Neuronal stem cell (in vitro differentiated cells): Measurements from ENCODE around the gene VWC2L.

ENCODE experiments used
- DNase-seq: peaks from one replicate; pipeline ENCODE4 v3.0.0-alpha.2; 2013; ENCODE audit warnings: low spot score
- H2AFZ ChIP-seq: one replicate; pipeline ENCODE4 v1.6.1; 2013; ENCODE audit warnings: mild to moderate bottlenecking, low read length, inconsistent platforms
- H2AK5ac ChIP-seq: 2 replicates; pipeline ENCODE4 v1.6.1; 2013; ENCODE audit warnings: low read depth, mild to moderate bottlenecking, inconsistent platforms, low read length, moderate library complexity, mixed read lengths
- H2BK120ac ChIP-seq: 2 replicates; pipeline ENCODE4 v1.6.1; 2013; ENCODE audit warnings: low read depth, mild to moderate bottlenecking, inconsistent platforms, low read length, moderate library complexity, mixed read lengths
- H2BK12ac ChIP-seq: one replicate; pipeline ENCODE4 v1.6.1; 2013; ENCODE audit warnings: low read length, inconsistent platforms
- H2BK15ac ChIP-seq: 2 replicates; pipeline ENCODE4 v1.6.1; 2013; ENCODE audit warnings: mild to moderate bottlenecking, low read length, inconsistent platforms, mixed read lengths
- H2BK5ac ChIP-seq: one replicate; pipeline ENCODE4 v1.6.1; 2013; ENCODE audit warnings: inconsistent platforms, mild to moderate bottlenecking, low read length, moderate library complexity
- H3K14ac ChIP-seq: one replicate; pipeline ENCODE4 v1.6.1; 2013; ENCODE audit warnings: low read length, inconsistent platforms
- H3K18ac ChIP-seq: 2 replicates; pipeline ENCODE4 v1.6.1; 2013; ENCODE audit warnings: low read length, inconsistent platforms
- H3K23ac ChIP-seq: 2 replicates; pipeline ENCODE4 v1.6.1; 2013; ENCODE audit warnings: low read depth, mild to moderate bottlenecking, mixed read lengths, low read length, inconsistent platforms; ENCODE audit not compliant: poor library complexity
- H3K27ac ChIP-seq: replicated peaks from 3 replicates; pipeline ENCODE4 v1.5.1; 2013; ENCODE audit warnings: low read length, inconsistent platforms
- H3K27me3 ChIP-seq, 3 experiments: 2 replicates each; pipeline ENCODE4 v1.6.1; 2013; ENCODE audit warnings: low read length in 3 of 3, mild to moderate bottlenecking in 2 of 3, inconsistent platforms in 1 of 3, low read depth in 1 of 3, mixed read lengths in 1 of 3, moderate library complexity in 1 of 3; ENCODE audit not compliant: control insufficient read depth in 3 of 3, insufficient read depth in 3 of 3
- H3K36me3 ChIP-seq, 2 donors: replicated peaks in 1 of 2; 2 replicates each; pipeline ENCODE4 v1.6.1; 2013; ENCODE audit warnings: low read length in 2 of 2; ENCODE audit not compliant: control insufficient read depth in 2 of 2, insufficient read depth in 2 of 2
- H3K4ac ChIP-seq: 2 replicates; pipeline ENCODE4 v1.6.1; 2013; ENCODE audit warnings: inconsistent platforms, mild to moderate bottlenecking, low read length, moderate library complexity
- H3K4me1 ChIP-seq, 2 donors: 1 replicate in 1 of 2; 2 replicates in 1 of 2; pipeline ENCODE4 v1.6.1; 2013; ENCODE audit warnings: low read length in 2 of 2, low read depth in 1 of 2; ENCODE audit not compliant: control insufficient read depth in 2 of 2, insufficient read depth in 1 of 2
- H3K4me2 ChIP-seq: one replicate; pipeline ENCODE4 v1.6.1; 2013; ENCODE audit warnings: mild to moderate bottlenecking, low read length, inconsistent platforms; ENCODE audit not compliant: insufficient read depth, poor library complexity, severe bottlenecking
- H3K4me3 ChIP-seq, 2 donors: 2 replicates each; pipeline ENCODE4 v1.5.1; 2013; ENCODE audit warnings: low read length in 2 of 2, mild to moderate bottlenecking in 2 of 2, inconsistent platforms in 1 of 2, moderate library complexity in 1 of 2
- H3K79me1 ChIP-seq: one replicate; pipeline ENCODE4 v1.6.1; 2013; ENCODE audit warnings: low read depth, mild to moderate bottlenecking, inconsistent platforms, low read length, moderate library complexity
- H3K9ac ChIP-seq: one replicate; pipeline ENCODE4 v1.6.1; 2013; ENCODE audit warnings: mild to moderate bottlenecking, low read depth, low read length, inconsistent platforms; ENCODE audit not compliant: poor library complexity
- H3K9me3 ChIP-seq, 2 donors: replicated peaks in 1 of 2; 2 replicates each; pipeline versions ENCODE3 to v1.6.1; 2013; ENCODE audit warnings: low read length in 2 of 2, mild to moderate bottlenecking in 2 of 2, inconsistent platforms in 1 of 2, low read depth in 1 of 2, mixed read lengths in 1 of 2, moderate library complexity in 1 of 2; ENCODE audit not compliant: control insufficient read depth in 2 of 2, insufficient read depth in 1 of 2
- H4K8ac ChIP-seq: one replicate; pipeline ENCODE4 v1.6.1; 2013; ENCODE audit warnings: low read depth, mild to moderate bottlenecking, inconsistent platforms, low read length, moderate library complexity
- H4K91ac ChIP-seq: one replicate; pipeline ENCODE4 v1.6.1; 2013; ENCODE audit warnings: low read length, low read depth, mild to moderate bottlenecking, inconsistent platforms; ENCODE audit not compliant: poor library complexity
- WGBS, 2 donors: extraction: QIAGEN DNeasy Blood & Tissue Kit; methylation state at CpG; one replicate each; pipeline ENCODE4 v1.1.7; 2013; ENCODE audit warnings: missing lambda C conversion rate in 2 of 2, mixed read lengths in 1 of 2; ENCODE audit not compliant: insufficient read length in 2 of 2, insufficient replicate concordance in 1 of 2; ENCODE audit errors: extremely low coverage in 2 of 2; 5-methylcytosine and 5-hydroxymethylcytosine counted together

Gene VWC2L

GRCh38 chr2:214507032-214507431, 96.2 kb downstream of the VWC2L start:
- Histone ChIP-seq H3K4ac (no peak overlapping the region), H2AFZ (no peak overlapping the region), H4K8ac (no peak overlapping the region), H3K4me3 (no peak overlapping the region), H3K79me1 (no peaks in the 10 kb centered on the region), H3K27me3 (no peaks in the 10 kb centered on the region), H2BK12ac (no peak overlapping the region), H3K36me3 (no peaks in the 10 kb centered on the region), H3K9me3 (no peaks in the 10 kb centered on the region), H2BK5ac (no peak overlapping the region), H3K4me1 (no peaks in the 10 kb centered on the region), H3K27ac (no peak overlapping the region), H3K23ac (no peak overlapping the region), H4K91ac (no peak overlapping the region), H2AK5ac (no peak overlapping the region), H2BK15ac (no peak overlapping the region), H3K4me2 (no peak overlapping the region), H2BK120ac (no peak overlapping the region), H3K9ac (no peak overlapping the region), H3K18ac (no peak overlapping the region), H3K14ac (no peak overlapping the region)
- DNase-seq = no peak

- no peak for DNase-seq
- Histone ChIP-seq H4K91ac (no peak overlapping the region), H3K4me2 (no peak overlapping the region), H3K4ac (no peak overlapping the region), H3K36me3 (no peaks in the 10 kb centered on the region), H3K18ac (no peak overlapping the region), H4K8ac (no peak overlapping the region), H3K9ac (no peak overlapping the region), H2BK5ac (no peak overlapping the region), H2BK120ac (no peak overlapping the region), H3K27me3 (no peaks in the 10 kb centered on the region), H3K27ac (no peak overlapping the region), H3K4me3 (no peak overlapping the region), H3K79me1 (no peaks in the 10 kb centered on the region), H3K4me1 (no peaks in the 10 kb centered on the region), H3K9me3 (peaks cover 0 to 2% of the 10 kb centered on the region in 2 donors), H3K14ac (no peak overlapping the region), H2AFZ (peak overlapping the region; percentile 77), H2AK5ac (no peak overlapping the region), H2BK15ac (no peak overlapping the region), H2BK12ac (no peak overlapping the region), H3K23ac (no peak overlapping the region)
- WGBS, 2 donors = no CpG with 5 or more reads among the region's 1 CpG
Measured at GRCh38 chr2:214514704-214515103, 103.8 kb downstream of the VWC2L start.

DNA sequence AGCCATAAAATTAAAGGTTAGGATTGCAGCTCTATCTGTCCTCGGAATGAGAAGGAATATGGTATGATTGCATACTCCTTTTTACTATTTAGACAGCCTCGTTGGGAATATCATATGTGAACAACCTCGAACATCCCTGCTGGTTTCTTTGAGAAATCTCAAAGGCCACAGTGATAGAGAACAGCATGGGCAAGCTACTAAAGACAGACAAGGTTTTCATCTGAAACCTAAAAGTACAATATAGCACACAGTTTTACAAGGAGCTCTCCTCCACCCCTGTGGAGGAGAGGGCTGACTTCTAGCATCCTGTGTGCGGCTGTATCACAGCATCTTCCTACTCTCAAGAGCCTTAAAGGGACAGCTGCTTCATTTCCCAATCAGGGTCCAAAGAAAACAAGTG, 104.3 kb downstream of the VWC2L start:
- WGBS, 2 donors = no CpG with 5 or more reads among the region's 4 CpGs
- Histone ChIP-seq H3K79me1 (no peaks in the 10 kb centered on the region), H3K14ac (no peak overlapping the region), H3K4me3 (no peak overlapping the region), H2BK120ac (no peak overlapping the region), H3K4me2 (no peak overlapping the region), H2BK15ac (no peak overlapping the region), H2AK5ac (no peak overlapping the region), H3K23ac (no peak overlapping the region), H3K27ac (no peak overlapping the region), H2BK12ac (no peak overlapping the region), H2BK5ac (no peak overlapping the region), H3K27me3 (no peaks in the 10 kb centered on the region), H3K4ac (no peak overlapping the region), H3K18ac (no peak overlapping the region), H3K4me1 (no peaks in the 10 kb centered on the region), H3K36me3 (no peaks in the 10 kb centered on the region), H4K91ac (no peak overlapping the region), H4K8ac (no peak overlapping the region), H3K9ac (no peak overlapping the region), H3K9me3 (peaks cover 0 to 2% of the 10 kb centered on the region in 2 donors), H2AFZ (peak overlapping the region; percentile 77)
- no peak for DNase-seq

- Histone ChIP-seq H3K23ac (no peak overlapping the region), H2BK120ac (no peak overlapping the region), H3K4me3 (no peak overlapping the region), H3K79me1 (no peaks in the 10 kb centered on the region), H2BK5ac (no peak overlapping the region), H3K36me3 (no peaks in the 10 kb centered on the region), H2AFZ (peak overlapping the region; percentile 4), H3K4ac (no peak overlapping the region), H3K14ac (no peak overlapping the region), H4K91ac (no peak overlapping the region), H2BK15ac (no peak overlapping the region), H2AK5ac (no peak overlapping the region), H3K4me2 (no peak overlapping the region), H4K8ac (no peak overlapping the region), H3K27ac (no peak overlapping the region), H3K9me3 (no peaks in the 10 kb centered on the region), H3K9ac (no peak overlapping the region), H3K27me3 (no peaks in the 10 kb centered on the region), H3K18ac (no peak overlapping the region), H3K4me1 (no peaks in the 10 kb centered on the region), H2BK12ac (no peak overlapping the region)
- no CpG with 5 or more reads among the region's 5 CpGs for WGBS, 2 donors
- DNase-seq = no peak
Measured at GRCh38 chr2:214519258-214519818, 108.5 kb downstream of the VWC2L start.
